D721Med (cell line): ENCODE data around the gene PRICKLE2.
A peak's percentile ranks its signal among the peaks of the same experiment; 100 is the strongest.

ENCODE experiments used
- DNase-seq: peaks from one replicate; pipeline ENCODE4 v3.0.0; 2011; ENCODE audit warnings: low spot score; ENCODE audit not compliant: insufficient read length
- FAIRE-seq: peaks from 2 replicates; lab custom pipeline; 2011; peaks lifted over from hg19 to GRCh38; lab: Jason Lieb, UNC
- CTCF ChIP-seq: IDR thresholded peaks from 2 replicates; pipeline ENCODE4 v1.5.1; 2012; ENCODE audit warnings: mild to moderate bottlenecking, control low read depth; ENCODE audit not compliant: insufficient read depth; ENCODE audit errors: missing control alignments

Gene PRICKLE2

GRCh38 chr3:64104691-64105111 is 120.6 kb downstream of the PRICKLE2 start:
- DNase-seq (no peak), FAIRE-seq (peak; percentile 25)
- TF ChIP-seq CTCF: no peak

GRCh38 chr3:64104006-64104405 is 121.3 kb downstream of the PRICKLE2 start:
- no peak for TF ChIP-seq CTCF
- DNase-seq: peak; percentile 54
- FAIRE-seq: peak; percentile 99

- FAIRE-seq (no peak), DNase-seq (no peak)
- no peak for TF ChIP-seq CTCF
Observed at GRCh38 chr3:64103131-64103530, 122.1 kb downstream of the PRICKLE2 start.

DNA sequence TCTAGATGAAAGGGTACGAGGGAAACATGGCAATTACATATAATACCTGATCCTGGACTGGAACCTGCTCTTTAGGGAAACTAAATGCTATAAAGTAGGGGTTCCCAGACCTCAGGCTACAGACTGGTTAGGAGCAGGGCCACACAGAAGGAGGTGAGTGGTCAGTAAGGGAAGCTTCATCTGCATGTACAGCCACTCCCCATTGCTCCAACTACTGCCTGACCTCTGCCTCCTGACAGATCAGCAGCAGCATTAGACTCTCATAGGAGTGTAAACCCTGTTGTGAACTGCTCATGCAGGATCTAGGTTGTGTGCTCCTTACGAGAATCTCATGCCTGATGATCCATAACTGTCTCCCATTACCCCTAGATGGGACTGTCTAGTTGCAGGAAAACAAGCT is 123.1 kb downstream of the PRICKLE2 start:
- TF ChIP-seq CTCF: no peak
- peak; percentile 35 for FAIRE-seq

GRCh38 chr3:64099316-64099715 is 126.0 kb downstream of the PRICKLE2 start:
- TF ChIP-seq CTCF: no peak
- no peak for FAIRE-seq
- no peak for DNase-seq

More for the DNA sequence above, 123.1 kb downstream of the PRICKLE2 start:
- no peak for DNase-seq

DNA sequence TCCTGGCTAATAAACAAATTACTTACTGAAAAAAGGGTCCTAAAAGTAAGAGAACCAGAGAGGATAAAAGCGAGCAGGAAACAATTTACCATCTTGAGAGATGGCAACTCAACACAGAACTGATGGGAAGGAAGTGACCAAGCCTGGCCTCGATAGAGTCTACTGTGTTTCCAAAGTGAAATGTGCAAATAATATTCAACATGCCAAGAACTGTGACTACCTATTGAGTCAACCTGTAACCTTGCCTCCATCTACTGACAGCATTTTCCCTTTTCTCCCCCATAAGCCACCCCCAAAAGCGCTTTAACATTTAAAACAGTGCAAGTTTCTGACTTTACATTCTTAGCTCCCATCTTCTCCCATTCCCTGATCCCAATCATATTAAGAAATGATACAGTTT is 126.6 kb downstream of the PRICKLE2 start:
- no peak for TF ChIP-seq CTCF
- DNase-seq (no peak), FAIRE-seq (peak; percentile 74)

DNA sequence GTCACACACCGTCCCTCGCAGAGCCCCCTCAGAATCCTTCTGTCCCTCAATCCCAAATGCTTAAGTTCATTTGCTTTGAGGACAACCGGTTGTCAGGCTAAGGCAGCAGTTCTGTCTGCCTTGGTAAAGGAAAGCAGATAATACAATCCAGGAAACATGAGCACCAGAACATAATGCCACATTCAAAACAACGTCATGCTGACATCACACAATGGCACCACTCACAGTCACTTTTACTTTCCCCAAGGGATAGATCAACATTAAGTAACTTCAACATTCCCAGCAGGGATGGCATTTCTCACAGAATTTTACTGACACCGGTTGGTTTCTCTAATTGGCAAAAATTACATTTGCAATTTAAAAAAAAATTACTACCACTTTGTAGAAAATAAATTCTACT is 127.3 kb downstream of the PRICKLE2 start:
- TF ChIP-seq CTCF: no peak
- FAIRE-seq (peak; percentile 6), DNase-seq (no peak)
